GM18505 (cell line): Measurements from ENCODE around the gene BMP4.
"Not testable (repeated sequence)": the region's sequence is repeated elsewhere in the genome, so short reads cannot be mapped to it uniquely, and the experiment has no call there.

Experiments
- ATAC-seq: cut with Tn5 transposase; IDR thresholded peaks from one replicate; pipeline ENCODE4 v1.9.1; 2021; ENCODE audit not compliant: unreplicated experiment
- POLR2A ChIP-seq: IDR thresholded peaks from 4 replicates; pipeline ENCODE4 v1.6.1; 2011; ENCODE audit warnings: borderline replicate concordance; ENCODE audit not compliant: insufficient read depth, insufficient read length; ENCODE audit errors: extremely low read depth

Gene BMP4

GRCh38 chr14:53956427-53957201, at the start of gene BMP4:
BMP4 (minus strand) TSS chr14:53956825; CDS start chr14:53952222, 4,603 bp downstream.
- no peak for TF ChIP-seq POLR2A
- no peak for ATAC-seq

DNA sequence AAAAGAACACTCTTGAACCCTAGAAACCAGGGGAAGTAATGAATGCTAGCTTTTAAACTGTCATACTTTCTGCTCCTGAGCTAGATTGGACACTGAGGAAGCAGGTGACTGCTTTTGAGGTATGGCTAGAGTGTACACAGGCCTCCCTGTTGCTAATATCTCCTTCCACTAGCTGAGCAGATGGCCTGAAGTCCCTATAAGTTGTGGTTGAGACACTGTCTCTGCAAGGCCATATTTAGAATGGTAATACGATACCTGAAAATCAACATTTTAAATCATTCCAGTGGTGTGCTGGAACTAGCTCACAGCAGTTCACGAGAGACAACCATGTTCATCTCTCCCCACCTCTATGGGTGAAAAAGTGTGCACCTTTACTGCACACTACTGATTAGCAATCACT, 46.4 kb upstream of the BMP4 start:
- no peak for ATAC-seq
- no peak for TF ChIP-seq POLR2A

DNA sequence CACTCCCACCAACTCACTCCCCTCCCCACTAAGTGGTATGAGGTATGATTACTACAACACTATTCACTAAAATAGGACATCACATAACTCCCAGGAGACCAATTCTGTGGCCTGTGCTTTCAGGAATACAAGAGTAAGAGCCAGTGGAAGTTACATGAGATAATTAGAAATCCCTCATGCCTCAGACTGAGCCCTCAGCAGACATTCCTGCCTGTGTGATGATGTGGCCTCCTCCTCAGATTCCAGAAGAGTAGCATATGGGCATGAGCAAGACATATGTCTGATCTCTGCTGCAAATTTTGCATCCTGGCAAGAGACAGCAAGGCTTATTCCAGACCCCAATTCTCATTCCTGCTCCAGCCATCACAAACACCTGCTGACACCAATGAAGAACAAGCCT, 46.0 kb upstream of the BMP4 start:
- ATAC-seq: no peak

GRCh38 chr14:54001189-54001878, 44.7 kb upstream of the BMP4 start:
- no peak for ATAC-seq

More for the DNA sequence above, 46.0 kb upstream of the BMP4 start:
- TF ChIP-seq POLR2A: no peak

GRCh38 chr14:54000341-54000811, 43.8 kb upstream of the BMP4 start:
- no peak for TF ChIP-seq POLR2A

More at GRCh38 chr14:54001189-54001878, 44.7 kb upstream of the BMP4 start:
- TF ChIP-seq POLR2A: no peak

DNA sequence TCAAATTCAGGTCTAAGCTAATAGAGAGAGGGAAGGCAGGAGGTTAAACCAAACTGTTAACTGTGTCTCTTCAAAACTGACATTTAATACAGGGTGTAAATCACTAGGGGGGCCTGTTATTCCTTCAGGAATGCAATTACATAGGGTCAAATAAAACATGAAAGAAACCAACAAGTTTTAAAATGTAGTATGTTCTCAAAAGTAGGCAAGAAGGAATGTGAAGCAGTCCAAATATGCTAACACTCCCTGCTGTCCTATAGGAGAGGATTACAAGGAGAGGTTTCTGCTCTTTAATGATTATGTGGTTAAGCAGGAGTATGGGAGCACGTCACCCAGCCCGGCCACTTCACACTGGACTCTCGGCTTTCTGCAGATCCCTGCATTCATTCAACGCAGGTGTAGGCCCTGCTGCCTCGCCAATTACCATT, 42.5 kb upstream of the BMP4 start:
- no peak for ATAC-seq
- no peak for TF ChIP-seq POLR2A

More at GRCh38 chr14:54000341-54000811, 43.8 kb upstream of the BMP4 start:
- ATAC-seq: no peak

- no peak for ATAC-seq
- TF ChIP-seq POLR2A: no peak
Observed at GRCh38 chr14:53996041-53996440, 39.4 kb upstream of the BMP4 start.

DNA sequence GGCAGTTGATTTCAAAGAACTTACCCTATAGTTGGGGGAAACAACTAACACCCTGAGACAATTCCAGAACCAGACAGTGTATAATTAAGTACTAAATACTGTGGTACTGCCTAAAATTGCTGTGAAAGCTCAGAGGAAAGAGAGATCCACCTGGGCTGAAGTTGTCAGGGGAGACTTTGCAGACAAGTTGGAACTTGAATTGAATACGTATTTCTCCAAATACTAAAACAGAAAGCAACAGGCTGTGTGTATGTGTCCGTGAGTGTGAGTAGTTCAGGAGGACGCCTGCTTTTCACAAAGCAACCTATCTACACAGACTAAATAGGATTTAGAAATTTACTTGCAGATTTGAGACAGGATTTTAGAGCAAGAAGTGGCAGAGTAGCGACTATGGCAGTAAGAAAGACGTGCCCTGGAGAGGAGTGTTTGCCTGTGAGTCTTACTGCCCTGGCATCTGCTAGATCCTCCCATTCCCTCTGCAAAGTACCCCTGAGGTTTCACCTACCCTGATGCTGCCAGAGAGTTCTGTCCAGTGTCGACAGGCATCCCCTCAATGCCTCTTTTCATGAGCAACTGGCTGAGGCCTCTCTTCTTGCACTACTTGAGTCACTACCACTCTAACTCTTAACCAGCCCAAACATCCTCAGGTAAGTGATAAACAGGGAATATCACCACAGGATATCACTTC, 37.4 kb upstream of the BMP4 start:
- TF ChIP-seq POLR2A: no peak
- no peak for ATAC-seq

GRCh38 chr14:53990978-53991377, 34.4 kb upstream of the BMP4 start:
- ATAC-seq: no peak
- TF ChIP-seq POLR2A: no peak

DNA sequence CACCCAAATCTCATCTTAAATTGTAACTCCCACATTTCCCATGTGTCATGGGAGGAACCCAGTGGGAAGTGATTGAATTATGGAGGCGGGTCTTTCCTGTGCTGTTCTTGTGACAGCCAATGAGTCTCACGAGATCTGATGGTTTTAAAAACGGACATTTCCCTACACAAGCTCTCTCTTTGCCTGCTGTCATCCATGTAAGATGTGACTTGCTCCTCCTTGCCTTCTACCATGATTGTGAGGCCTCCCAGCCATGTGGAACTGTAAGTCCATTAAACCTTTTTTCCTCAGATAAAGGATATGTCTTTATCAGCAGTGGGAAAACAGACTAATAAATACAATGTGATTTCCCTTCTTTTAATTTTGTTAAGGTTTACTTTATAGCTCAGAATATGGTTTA, 30.1 kb upstream of the BMP4 start:
- ATAC-seq: not testable (repeated sequence)

- not testable (repeated sequence) for ATAC-seq
Observed at GRCh38 chr14:53984958-53985357, 28.3 kb upstream of the BMP4 start.

- no peak for TF ChIP-seq POLR2A
- ATAC-seq: no peak
Observed at GRCh38 chr14:53983112-53983511, 26.5 kb upstream of the BMP4 start.

- no peak for ATAC-seq
- no peak for TF ChIP-seq POLR2A
Observed at GRCh38 chr14:53982546-53982945, 25.9 kb upstream of the BMP4 start.
